Activated CD4-positive, alpha-beta T cell treated with anti-CD3 and anti-CD28 coated beads for 1 hour (primary cell): Measurements from ENCODE around the gene DUOX2.
"Not testable (repeated sequence)": the region's sequence is repeated elsewhere in the genome, so short reads cannot be mapped to it uniquely, and the experiment has no call there.

Source experiments
- DNase-seq: peaks from one replicate; pipeline ENCODE4 v3.0.0-alpha.2; 2020

The DUOX2 gene

GRCh38 chr15:45118131-45118588 lies 4.2 kb upstream of the DUOX2 start:
- DNase-seq, result peak; percentile 72

GRCh38 chr15:45117308-45118130 lies 3.5 kb upstream of the DUOX2 start:
- DNase-seq, result no peak

- no peak for DNase-seq
These were observed 2.7 kb upstream of the DUOX2 start for GRCh38 chr15:45116482-45117307.

- no peak for DNase-seq
These were observed 2.1 kb upstream of the DUOX2 start for GRCh38 chr15:45116006-45116481.

GRCh38 chr15:45115312-45115820 lies 1.4 kb upstream of the DUOX2 start:
- DNase-seq, result no peak

GRCh38 chr15:45114751-45115085 lies 746 bp upstream of the DUOX2 start:
- DNase-seq, result no peak

- DNase-seq, result no peak
These were observed 487 bp downstream of the DUOX2 start for GRCh38 chr15:45113380-45113990.

- DNase-seq, result no peak
These were observed 1.2 kb downstream of the DUOX2 start for GRCh38 chr15:45112591-45113379.

GRCh38 chr15:45112143-45112590 lies 1.8 kb downstream of the DUOX2 start:
- DNase-seq, result no peak

GRCh38 chr15:45111390-45112142 lies 2.4 kb downstream of the DUOX2 start:
- DNase-seq, result no peak

GRCh38 chr15:45110256-45110820 lies 3.6 kb downstream of the DUOX2 start:
- no peak for DNase-seq

- no peak for DNase-seq
These were observed 5.9 kb downstream of the DUOX2 start for GRCh38 chr15:45107941-45108630.

GRCh38 chr15:45106002-45106790 lies 7.8 kb downstream of the DUOX2 start:
- DNase-seq, result no peak

- no peak for DNase-seq
These were observed 8.4 kb downstream of the DUOX2 start for GRCh38 chr15:45105586-45105985.

- DNase-seq, result not testable (repeated sequence)
These were observed 9.8 kb downstream of the DUOX2 start for GRCh38 chr15:45104170-45104569.

- DNase-seq, result no peak
These were observed 11.7 kb downstream of the DUOX2 start for GRCh38 chr15:45102226-45102625.

- no peak for DNase-seq
These were observed 12.2 kb downstream of the DUOX2 start for GRCh38 chr15:45101749-45102148.

GRCh38 chr15:45100884-45101625 lies 12.9 kb downstream of the DUOX2 start:
- DNase-seq, result no peak
